Chondrocyte (in vitro differentiated cells): ENCODE results near the gene FBLIM1. TPM values are rescaled to one million over a fixed set of nuclear protein-coding genes. Genes with fewer than 3 reads are reported as not detected.

ENCODE experiments used
- DNase-seq: peaks from one replicate; pipeline ENCODE4 v3.0.0; 2021; ENCODE audit warnings: mixed read lengths, low spot score
- H3K27ac Mint-ChIP-seq: one replicate; pipeline ENCODE4 v1.8.0; 2021; ENCODE audit warnings: mild to moderate bottlenecking, moderate library complexity, mixed read lengths; ENCODE audit not compliant: unreplicated experiment
- H3K27me3 Mint-ChIP-seq: 2 replicates; pipeline ENCODE4 v1.8.0; 2021; ENCODE audit warnings: low read depth, mixed read lengths
- H3K36me3 Mint-ChIP-seq: 2 replicates; pipeline ENCODE4 v1.8.0; 2021; ENCODE audit warnings: low read depth, mixed read lengths
- H3K4me1 Mint-ChIP-seq: 2 replicates; pipeline ENCODE4 v1.8.0; 2021; ENCODE audit warnings: low read depth, mild to moderate bottlenecking, mixed read lengths
- H3K4me3 Mint-ChIP-seq: one replicate; pipeline ENCODE4 v1.8.0; 2021; ENCODE audit warnings: mild to moderate bottlenecking, moderate library complexity, mixed read lengths; ENCODE audit not compliant: unreplicated experiment
- H3K9me3 Mint-ChIP-seq: 2 replicates; pipeline ENCODE4 v1.8.0; 2021; ENCODE audit warnings: low read depth, mixed read lengths
- total RNA-seq: library from RNA; stranded (reverse); gene quantifications from 3 replicates; pipeline ENCODE4 v1.2.1, GENCODE V29; 2021
- TF ChIP-seq, protein P1 (sequence below): fragments of 200-600 bp; sonication (generic); IDR thresholded peaks from 2 replicates; pipeline ENCODE4 v1.5.0; 2021; ENCODE audit warnings: antibody characterized with exemption, mild to moderate bottlenecking, moderate library complexity

The FBLIM1 gene
- total RNA-seq, 1 donor from 2014 or later = 492 TPM

DNA sequence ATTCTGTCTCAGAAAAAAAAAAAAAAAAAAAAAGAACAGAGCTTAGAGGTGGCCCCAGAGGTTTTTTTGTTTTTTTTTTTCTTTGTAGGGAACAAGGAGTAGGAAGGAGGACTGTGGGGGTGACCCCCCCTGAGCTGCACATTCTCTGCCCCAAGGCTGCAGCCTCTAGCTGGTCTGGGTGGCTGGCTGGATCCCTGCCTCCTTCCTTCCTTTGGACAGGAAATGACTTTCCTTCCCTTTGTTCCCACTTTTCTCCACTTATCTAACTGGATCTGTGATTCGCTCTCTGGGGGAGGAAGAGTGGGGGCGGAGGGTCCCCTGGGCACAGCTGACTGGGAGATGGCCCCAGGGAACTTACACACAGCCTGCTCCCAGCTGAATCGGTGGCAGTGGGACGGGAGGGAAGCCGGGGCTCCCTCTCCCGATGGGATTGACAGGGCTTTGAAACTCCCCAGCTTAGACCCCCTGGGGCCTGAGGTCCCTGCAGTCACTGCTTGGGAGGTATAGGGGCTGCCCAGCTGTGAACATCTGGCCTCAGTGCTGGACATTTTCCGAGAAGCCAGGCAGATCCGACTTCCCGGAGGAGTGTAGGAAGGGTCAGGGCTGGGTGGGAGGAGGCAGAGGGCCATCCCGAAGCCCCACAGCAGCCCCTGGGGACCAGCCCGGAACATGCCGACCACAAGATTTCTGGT lies 2.1 kb downstream of the FBLIM1 start:
- no peak for DNase-seq
- TF ChIP-seq, protein P1, sequence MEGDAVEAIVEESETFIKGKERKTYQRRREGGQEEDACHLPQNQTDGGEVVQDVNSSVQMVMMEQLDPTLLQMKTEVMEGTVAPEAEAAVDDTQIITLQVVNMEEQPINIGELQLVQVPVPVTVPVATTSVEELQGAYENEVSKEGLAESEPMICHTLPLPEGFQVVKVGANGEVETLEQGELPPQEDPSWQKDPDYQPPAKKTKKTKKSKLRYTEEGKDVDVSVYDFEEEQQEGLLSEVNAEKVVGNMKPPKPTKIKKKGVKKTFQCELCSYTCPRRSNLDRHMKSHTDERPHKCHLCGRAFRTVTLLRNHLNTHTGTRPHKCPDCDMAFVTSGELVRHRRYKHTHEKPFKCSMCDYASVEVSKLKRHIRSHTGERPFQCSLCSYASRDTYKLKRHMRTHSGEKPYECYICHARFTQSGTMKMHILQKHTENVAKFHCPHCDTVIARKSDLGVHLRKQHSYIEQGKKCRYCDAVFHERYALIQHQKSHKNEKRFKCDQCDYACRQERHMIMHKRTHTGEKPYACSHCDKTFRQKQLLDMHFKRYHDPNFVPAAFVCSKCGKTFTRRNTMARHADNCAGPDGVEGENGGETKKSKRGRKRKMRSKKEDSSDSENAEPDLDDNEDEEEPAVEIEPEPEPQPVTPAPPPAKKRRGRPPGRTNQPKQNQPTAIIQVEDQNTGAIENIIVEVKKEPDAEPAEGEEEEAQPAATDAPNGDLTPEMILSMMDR = peak; percentile 11
- H3K27ac Mint-ChIP-seq = peak overlapping the region; percentile 95
- H3K27me3 Mint-ChIP-seq = no peaks in the 10 kb centered on the region
- peak overlapping the region; percentile 92 for H3K4me3 Mint-ChIP-seq
- H3K9me3 Mint-ChIP-seq = no peaks in the 10 kb centered on the region
- H3K4me1 Mint-ChIP-seq = peaks cover 68% of the 10 kb centered on the region
- peaks cover 25% of the 10 kb centered on the region for H3K36me3 Mint-ChIP-seq

DNA sequence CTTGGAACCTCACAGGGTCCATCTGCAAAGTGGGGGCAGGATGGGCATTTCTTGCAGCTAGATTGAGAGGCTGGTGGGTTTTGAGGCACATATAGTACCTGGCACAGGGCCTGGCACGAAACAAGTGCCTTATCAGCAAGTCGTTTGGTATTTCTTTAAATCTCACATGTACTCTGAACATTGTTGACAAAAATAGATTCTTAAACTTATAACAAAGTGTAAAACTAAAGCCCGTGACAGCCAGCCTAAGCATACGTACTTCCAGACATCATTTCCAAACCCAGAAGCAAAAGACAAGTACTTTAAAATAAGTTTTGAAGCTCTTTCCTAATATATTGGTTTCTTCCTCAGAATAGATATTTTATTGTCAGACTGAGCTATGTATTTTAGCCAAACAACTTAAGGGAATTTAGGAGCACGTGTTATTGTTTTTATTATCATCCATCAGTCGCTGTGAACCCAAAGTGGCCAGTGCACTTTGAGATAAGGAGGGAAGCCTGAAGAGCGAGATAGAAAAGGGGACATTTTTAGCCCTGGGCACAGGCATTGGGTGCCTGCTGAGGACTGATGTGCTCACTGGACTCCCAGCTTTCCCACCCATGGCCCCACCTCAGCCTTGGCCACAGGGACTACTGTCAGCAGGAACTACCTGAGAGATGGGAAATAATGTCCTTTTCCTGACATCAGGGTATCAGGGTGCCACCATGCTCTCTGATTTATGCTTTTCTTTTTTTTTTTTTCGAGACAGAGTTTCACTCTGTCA lies 3.0 kb downstream of the FBLIM1 start:
- TF ChIP-seq, protein P1 = no peak
- H3K4me1 Mint-ChIP-seq = peaks cover 65% of the 10 kb centered on the region
- H3K9me3 Mint-ChIP-seq = no peaks in the 10 kb centered on the region
- peak overlapping the region; percentile 92 for H3K4me3 Mint-ChIP-seq
- H3K27me3 Mint-ChIP-seq = no peaks in the 10 kb centered on the region
- H3K36me3 Mint-ChIP-seq = peaks cover 30% of the 10 kb centered on the region
- H3K27ac Mint-ChIP-seq = peak overlapping the region; percentile 95
- DNase-seq = no peak

DNA sequence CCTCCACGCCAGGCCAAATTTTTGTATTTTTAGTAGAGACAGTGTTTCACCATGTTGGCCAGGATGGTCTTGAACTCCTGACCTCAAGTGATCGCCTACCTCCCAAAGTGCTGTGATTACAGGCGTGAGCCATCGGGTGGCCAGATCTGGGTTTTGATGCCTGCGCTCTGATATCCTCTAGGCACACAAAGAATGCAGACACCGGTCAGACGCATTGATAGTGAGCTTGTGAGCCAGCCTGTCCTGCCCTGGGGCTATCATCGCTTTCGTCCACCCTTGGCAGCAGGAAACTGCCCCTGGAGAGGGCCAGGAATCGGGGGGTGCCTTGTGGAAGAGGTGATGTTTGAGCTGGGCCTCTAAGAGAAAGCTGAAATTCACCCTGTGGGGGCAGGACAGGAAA lies 4.0 kb downstream of the FBLIM1 start:
- TF ChIP-seq, protein P1 = no peak
- H3K27me3 Mint-ChIP-seq = no peaks in the 10 kb centered on the region

DNA sequence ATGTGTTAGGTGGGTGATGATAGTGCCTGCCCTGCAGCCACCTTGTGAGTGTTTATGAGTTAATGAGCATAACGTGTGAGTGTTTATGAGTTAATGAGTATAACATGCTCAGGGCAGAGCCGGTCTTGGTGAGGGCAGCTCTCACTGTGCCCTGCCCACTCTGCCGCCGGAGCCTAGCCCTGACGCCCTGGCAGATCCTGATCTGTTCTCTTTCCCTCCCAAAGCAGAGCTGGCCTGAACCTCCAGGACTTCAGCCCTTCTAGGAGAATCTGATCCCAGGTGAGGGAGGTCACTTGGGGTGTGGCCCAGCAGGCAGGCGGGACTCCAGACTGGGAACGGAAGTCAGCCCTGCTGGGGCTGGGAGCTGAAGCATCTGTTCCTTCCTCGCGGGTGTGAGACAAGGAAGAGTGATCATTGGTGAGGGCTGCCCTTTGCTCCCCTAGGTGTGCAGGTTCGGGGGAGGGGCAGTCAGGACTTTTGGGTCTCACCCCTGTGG lies 5.7 kb downstream of the FBLIM1 start:
- no peaks in the 10 kb centered on the region for H3K9me3 Mint-ChIP-seq
- H3K36me3 Mint-ChIP-seq = peaks cover 34% of the 10 kb centered on the region
- peak overlapping the region; percentile 61 for H3K27ac Mint-ChIP-seq
- peak overlapping the region; percentile 57 for H3K4me3 Mint-ChIP-seq
- DNase-seq = no peak
- TF ChIP-seq, protein P1 = no peak
- no peaks in the 10 kb centered on the region for H3K27me3 Mint-ChIP-seq
- peaks cover 52% of the 10 kb centered on the region for H3K4me1 Mint-ChIP-seq

More for the DNA sequence above, 4.0 kb downstream of the FBLIM1 start:
- Mint-ChIP-seq H3K27ac (peak overlapping the region; percentile 65), H3K36me3 (peaks cover 30% of the 10 kb centered on the region), H3K9me3 (no peaks in the 10 kb centered on the region), H3K4me1 (peaks cover 55% of the 10 kb centered on the region), H3K4me3 (peak overlapping the region; percentile 92)
- no peak for DNase-seq

DNA sequence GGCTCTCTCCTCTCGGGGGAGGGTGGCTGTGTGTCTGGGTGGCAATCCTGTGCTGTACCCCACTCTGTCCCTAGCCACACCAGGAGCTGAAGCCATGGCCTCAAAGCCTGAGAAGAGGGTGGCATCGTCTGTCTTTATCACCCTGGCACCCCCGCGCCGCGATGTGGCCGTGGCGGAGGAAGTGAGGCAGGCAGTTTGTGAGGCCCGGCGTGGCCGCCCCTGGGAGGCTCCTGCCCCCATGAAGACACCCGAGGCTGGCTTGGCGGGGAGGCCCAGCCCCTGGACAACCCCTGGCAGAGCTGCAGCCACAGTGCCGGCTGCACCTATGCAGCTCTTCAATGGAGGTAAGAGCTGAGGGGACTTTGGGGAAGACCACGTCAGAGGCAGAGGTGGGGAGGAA lies 6.3 kb downstream of the FBLIM1 start:
- Mint-ChIP-seq H3K9me3 (no peaks in the 10 kb centered on the region), H3K4me3 (no peak overlapping the region), H3K36me3 (peaks cover 33% of the 10 kb centered on the region), H3K27ac (peak overlapping the region; percentile 57), H3K4me1 (peaks cover 52% of the 10 kb centered on the region), H3K27me3 (no peaks in the 10 kb centered on the region)
- TF ChIP-seq, protein P1 = no peak
- DNase-seq = no peak
